Measurements from ENCODE around the gene GRIK1.

DNA sequence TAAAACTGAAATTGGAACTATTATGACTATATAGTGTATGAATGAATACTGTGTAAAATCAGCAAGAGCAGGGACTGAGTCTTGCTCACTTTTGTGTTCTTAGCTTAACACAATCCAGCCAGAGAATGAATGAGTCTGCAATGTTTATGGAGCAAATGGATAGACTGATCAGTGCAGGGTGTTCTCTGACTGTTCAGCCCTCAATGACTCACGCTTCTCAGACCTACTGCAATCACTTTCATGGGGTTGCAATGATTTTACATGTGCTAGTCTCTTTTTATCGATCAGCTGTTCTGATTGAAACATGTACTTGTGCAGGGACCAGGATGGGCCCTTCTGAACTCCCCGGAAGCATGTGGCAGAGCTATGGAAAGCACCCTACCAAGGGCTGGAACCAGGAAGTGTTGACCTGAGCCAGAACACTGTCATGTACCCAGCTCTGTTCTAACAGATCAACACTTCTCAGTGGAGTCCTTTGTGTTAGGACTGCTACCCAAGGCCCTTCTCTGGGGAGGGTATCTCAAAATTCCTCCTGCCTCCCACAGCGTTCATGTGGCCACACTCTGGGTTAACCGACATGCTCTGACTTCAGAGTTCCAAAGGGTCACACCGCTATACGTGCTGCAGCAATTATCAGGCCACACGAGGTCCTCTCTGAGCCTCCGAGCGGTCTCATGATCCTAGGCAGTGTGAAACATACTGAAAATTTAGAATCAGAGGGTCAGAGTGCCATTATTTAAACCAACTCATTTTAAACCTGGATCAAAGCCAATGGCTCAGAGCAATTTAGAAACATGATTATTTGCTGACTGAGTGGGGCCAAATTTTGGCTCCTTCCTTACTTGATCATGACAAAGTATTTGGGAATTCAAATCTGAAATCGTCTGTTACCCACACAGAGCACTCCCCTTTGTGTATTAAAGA lies 35.2 kb downstream of the GRIK1 start:
- TF ChIP-seq CTCF (IDR thresholded peaks at IDR 0.05; ENCODE audit: low read depth, low read length, poor library complexity, severe bottlenecking) (no peak), EZH2phosphoT487 (IDR thresholded peaks at IDR 0.05; ENCODE audit: borderline replicate concordance, low read length) (no peak)

Data from DOHH2 (cell line).